Body of pancreas (tissue), 4 donors: ENCODE measurements around the gene CKAP5.

ENCODE experiments used
- CTCF ChIP-seq, 7 experiments: fragments of 450-650 bp in 4 of 7; fragments of 200-600 bp in 3 of 7; sonication (generic) in 3 of 7; IDR thresholded peaks; one replicate each; pipeline ENCODE4 v1.5.1; 2016 to 2019; ENCODE audit warnings: antibody characterized with exemption in 7 of 7
- POLR2A ChIP-seq, 3 donors: fragments of 450-650 bp; IDR thresholded peaks; one replicate each; pipeline ENCODE4 v1.6.1; 2016; ENCODE audit warnings: antibody characterized with exemption in 3 of 3, mild to moderate bottlenecking in 2 of 3

- TF ChIP-seq CTCF (IDR thresholded peaks at IDR 0.05) (peak in 1 of 7 experiments; percentile 21), POLR2A (IDR thresholded peaks at IDR 0.05) (peak in 2 of 3 donors; percentile 44 to 69)
Observed at GRCh38 chr11:46845740-46846509, at the start of gene CKAP5.
